Measurements from ENCODE around the gene EPB41L1.
"Not testable (repeated sequence)": the region's sequence is repeated elsewhere in the genome, so short reads cannot be mapped to it uniquely, and the experiment has no call there.

EPB41L1 gene

GRCh38 chr20:36126836-36127527, 27.6 kb upstream of the EPB41L1 start:
- DNase-seq (ENCODE audit: low spot score) = peak; percentile 53

- DNase-seq (ENCODE audit: low spot score) = no peak
These were observed 25.9 kb upstream of the EPB41L1 start for GRCh38 chr20:36128463-36129159.

GRCh38 chr20:36129160-36129543, 25.4 kb upstream of the EPB41L1 start:
- no peak for DNase-seq (ENCODE audit: low spot score)

- DNase-seq (ENCODE audit: low spot score) = no peak
These were observed 24.1 kb upstream of the EPB41L1 start for GRCh38 chr20:36130390-36130789.

- DNase-seq (ENCODE audit: low spot score) = no peak
These were observed 21.7 kb upstream of the EPB41L1 start for GRCh38 chr20:36132802-36133211.

- no peak for DNase-seq (ENCODE audit: low spot score)
These were observed 20.7 kb upstream of the EPB41L1 start for GRCh38 chr20:36133821-36134220.

- DNase-seq (ENCODE audit: low spot score) = no peak
These were observed 19.4 kb upstream of the EPB41L1 start for GRCh38 chr20:36135159-36135558.

- no peak for DNase-seq (ENCODE audit: low spot score)
These were observed 18.7 kb upstream of the EPB41L1 start for GRCh38 chr20:36135821-36136220.

GRCh38 chr20:36137313-36137712, 17.2 kb upstream of the EPB41L1 start:
- DNase-seq (ENCODE audit: low spot score) = not testable (repeated sequence)

GRCh38 chr20:36141310-36141709, 13.2 kb upstream of the EPB41L1 start:
- DNase-seq (ENCODE audit: low spot score) = no peak

GRCh38 chr20:36144336-36144735, 10.2 kb upstream of the EPB41L1 start:
- DNase-seq (ENCODE audit: low spot score) = no peak

- no peak for DNase-seq (ENCODE audit: low spot score)
These were observed 8.4 kb upstream of the EPB41L1 start for GRCh38 chr20:36145877-36146707.

- DNase-seq (ENCODE audit: low spot score) = no peak
These were observed 6.8 kb upstream of the EPB41L1 start for GRCh38 chr20:36147690-36148089.

GRCh38 chr20:36148439-36148838, 6.1 kb upstream of the EPB41L1 start:
- no peak for DNase-seq (ENCODE audit: low spot score)

- DNase-seq (ENCODE audit: low spot score) = no peak
These were observed 5.5 kb upstream of the EPB41L1 start for GRCh38 chr20:36149012-36149411.

GRCh38 chr20:36149469-36149868, 5.1 kb upstream of the EPB41L1 start:
- no peak for DNase-seq (ENCODE audit: low spot score)

- DNase-seq (ENCODE audit: low spot score) = no peak
These were observed 4.1 kb upstream of the EPB41L1 start for GRCh38 chr20:36150489-36150846.

GRCh38 chr20:36150847-36151539, 3.5 kb upstream of the EPB41L1 start:
- no peak for DNase-seq (ENCODE audit: low spot score)

- no peak for DNase-seq (ENCODE audit: low spot score)
These were observed 2.3 kb upstream of the EPB41L1 start for GRCh38 chr20:36152261-36152660.

- no peak for DNase-seq (ENCODE audit: low spot score)
These were observed 1.3 kb upstream of the EPB41L1 start for GRCh38 chr20:36153204-36153603.

- DNase-seq (ENCODE audit: low spot score) = peak; percentile 93
These were observed 522 bp upstream of the EPB41L1 start for GRCh38 chr20:36153736-36154699.
